Bronchial epithelial cell (primary cell): ENCODE results near the gene MITF. TPM values are rescaled to one million over a fixed set of nuclear protein-coding genes. Genes with fewer than 3 reads are reported as not detected.

Experiments used
- DNase-seq: peaks from one replicate; pipeline ENCODE4 v3.0.0-alpha.2; 2010; ENCODE audit warnings: low read depth
- FAIRE-seq: peaks from 2 replicates; lab custom pipeline; 2011; peaks lifted over from hg19 to GRCh38; lab: Jason Lieb, UNC
- H3K27me3 ChIP-seq: 2 replicates; pipeline ENCODE4 v1.5.1; 2011; ENCODE audit warnings: low read length; ENCODE audit not compliant: control insufficient read depth, insufficient read depth
- H3K36me3 ChIP-seq: 2 replicates; pipeline ENCODE4 v1.5.1; 2011; ENCODE audit warnings: low read length; ENCODE audit not compliant: control insufficient read depth, insufficient read depth
- H3K4me3 ChIP-seq: 2 replicates; pipeline ENCODE4 v1.5.1; 2011; ENCODE audit warnings: mild to moderate bottlenecking, low read depth, low read length, control low read depth
- CTCF ChIP-seq: IDR thresholded peaks from 2 replicates; pipeline ENCODE4 v1.5.1; 2011; ENCODE audit warnings: mild to moderate bottlenecking, moderate library complexity, low read length, control low read depth, inconsistent platforms; ENCODE audit not compliant: insufficient read depth, severe bottlenecking
- total RNA-seq: library from RNA; depleted of rRNA; stranded (reverse); fragments of >200 nt; gene quantifications from 2 replicates; pipeline ENCODE4 v1.2.1, GENCODE V29; 2014

MITF gene
- total RNA-seq, 1 donor from 2014 or later: 1.6 TPM

- FAIRE-seq (no peak), DNase-seq (no peak)
- no peaks in the 10 kb centered on the region for H3K36me3 ChIP-seq
- no peaks in the 10 kb centered on the region for H3K27me3 ChIP-seq
- no peak overlapping the region for H3K4me3 ChIP-seq
- TF ChIP-seq CTCF: no peak
Observed at GRCh38 chr3:69749461-69749860, 10.2 kb downstream of the MITF start.

GRCh38 chr3:69750549-69750948 is 11.3 kb downstream of the MITF start:
- FAIRE-seq (no peak), DNase-seq (peak; percentile 30)

GRCh38 chr3:69751074-69751476 is 11.8 kb downstream of the MITF start:
- DNase-seq (no peak), FAIRE-seq (no peak)
- H3K27me3 ChIP-seq: no peaks in the 10 kb centered on the region
- H3K36me3 ChIP-seq: no peaks in the 10 kb centered on the region
- no peak overlapping the region for H3K4me3 ChIP-seq
- TF ChIP-seq CTCF: no peak

More at GRCh38 chr3:69750549-69750948, 11.3 kb downstream of the MITF start:
- no peak for TF ChIP-seq CTCF
- H3K27me3 ChIP-seq: no peaks in the 10 kb centered on the region
- no peak overlapping the region for H3K4me3 ChIP-seq
- no peaks in the 10 kb centered on the region for H3K36me3 ChIP-seq

- Histone ChIP-seq H3K36me3 (no peaks in the 10 kb centered on the region), H3K27me3 (no peaks in the 10 kb centered on the region), H3K4me3 (no peak overlapping the region)
- DNase-seq (no peak), FAIRE-seq (no peak)
- TF ChIP-seq CTCF: no peak
Observed at GRCh38 chr3:69752241-69752640, 13.0 kb downstream of the MITF start.

- no peak for DNase-seq
- H3K36me3 ChIP-seq: no peaks in the 10 kb centered on the region
- H3K4me3 ChIP-seq: no peak overlapping the region
- no peak for FAIRE-seq
- no peak for TF ChIP-seq CTCF
- H3K27me3 ChIP-seq: no peaks in the 10 kb centered on the region
Observed at GRCh38 chr3:69753179-69753775, 14.0 kb downstream of the MITF start.

GRCh38 chr3:69755795-69756194 is 16.5 kb downstream of the MITF start:
- H3K36me3 ChIP-seq: no peaks in the 10 kb centered on the region
- DNase-seq (no peak), FAIRE-seq (no peak)
- H3K27me3 ChIP-seq: no peaks in the 10 kb centered on the region
- no peak overlapping the region for H3K4me3 ChIP-seq
- TF ChIP-seq CTCF: no peak
